ENCODE measurements around the gene SMCP. TPM values are rescaled to one million over a fixed set of nuclear protein-coding genes. Genes with fewer than 3 reads are reported as not detected.

Gene SMCP
- total RNA-seq, 1 experiment from 2014 or later, result not detected

DNA sequence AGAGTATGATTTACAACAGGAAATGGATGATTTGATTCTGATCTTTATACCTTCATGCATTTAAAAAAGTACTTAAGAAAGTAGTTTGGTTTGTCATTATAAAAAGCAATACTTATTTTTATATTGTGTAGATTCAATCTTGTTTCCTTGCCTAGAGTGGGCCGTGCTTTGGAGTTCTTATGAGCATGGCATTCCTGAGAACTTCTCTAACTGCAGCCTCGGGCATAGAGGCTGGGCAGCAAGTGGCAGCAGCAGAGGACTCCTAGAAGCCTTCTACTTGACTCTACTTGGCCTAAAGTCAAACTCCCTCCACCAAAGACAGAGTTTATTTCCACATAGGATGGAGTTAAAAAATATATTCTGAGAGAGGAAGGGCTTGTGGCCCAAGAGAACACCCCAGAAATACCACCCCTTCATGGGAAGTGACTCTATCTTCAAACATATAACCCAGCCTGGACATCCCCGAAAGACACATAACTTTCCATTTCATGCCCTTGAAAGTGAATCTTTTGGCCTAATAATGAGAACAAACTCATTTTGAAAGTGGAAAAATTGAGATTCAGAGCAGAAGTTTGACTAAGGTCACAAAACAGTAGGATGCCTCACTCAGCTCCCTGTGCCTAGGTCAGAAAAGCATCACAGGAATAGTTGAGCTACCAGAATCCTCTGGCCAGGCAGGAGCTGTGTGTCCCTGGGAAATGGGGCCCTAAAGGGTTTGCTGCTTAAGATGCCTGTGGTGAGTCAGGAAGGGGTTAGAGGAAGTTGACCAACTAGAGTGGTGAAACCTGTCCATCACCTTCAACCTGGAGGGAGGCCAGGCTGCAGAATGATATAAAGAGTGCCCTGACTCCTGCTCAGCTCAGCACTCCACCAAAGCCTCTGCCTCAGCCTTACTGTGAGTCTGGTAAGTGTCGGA lies 29.8 kb downstream of the SMCP start, which contains the start of gene IVL:
IVL (plus strand) TSS at position 861 of the 916 bp plus-strand sequence. CDS start 1,252 bp downstream, outside the sequence.
- no TSS peak for BruUV-seq (replicated peaks)
- intact Hi-C loops (cut with micrococcal nuclease; ENCODE audit: unreplicated experiment), result no loop called here
- TF ChIP-seq, protein P1, sequence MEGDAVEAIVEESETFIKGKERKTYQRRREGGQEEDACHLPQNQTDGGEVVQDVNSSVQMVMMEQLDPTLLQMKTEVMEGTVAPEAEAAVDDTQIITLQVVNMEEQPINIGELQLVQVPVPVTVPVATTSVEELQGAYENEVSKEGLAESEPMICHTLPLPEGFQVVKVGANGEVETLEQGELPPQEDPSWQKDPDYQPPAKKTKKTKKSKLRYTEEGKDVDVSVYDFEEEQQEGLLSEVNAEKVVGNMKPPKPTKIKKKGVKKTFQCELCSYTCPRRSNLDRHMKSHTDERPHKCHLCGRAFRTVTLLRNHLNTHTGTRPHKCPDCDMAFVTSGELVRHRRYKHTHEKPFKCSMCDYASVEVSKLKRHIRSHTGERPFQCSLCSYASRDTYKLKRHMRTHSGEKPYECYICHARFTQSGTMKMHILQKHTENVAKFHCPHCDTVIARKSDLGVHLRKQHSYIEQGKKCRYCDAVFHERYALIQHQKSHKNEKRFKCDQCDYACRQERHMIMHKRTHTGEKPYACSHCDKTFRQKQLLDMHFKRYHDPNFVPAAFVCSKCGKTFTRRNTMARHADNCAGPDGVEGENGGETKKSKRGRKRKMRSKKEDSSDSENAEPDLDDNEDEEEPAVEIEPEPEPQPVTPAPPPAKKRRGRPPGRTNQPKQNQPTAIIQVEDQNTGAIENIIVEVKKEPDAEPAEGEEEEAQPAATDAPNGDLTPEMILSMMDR (IDR thresholded peaks at IDR 0.05; ENCODE audit: insufficient read depth in 1 of 2, low read depth in 1 of 2, low read length in 1 of 2, severe bottlenecking in 1 of 2, unreplicated experiment in 1 of 2), result no peak
- Mint-ChIP-seq H3K9me3 (ENCODE audit: unreplicated experiment) (no peaks in the 10 kb centered on the region), H3K4me3 (ENCODE audit: unreplicated experiment) (no peak within 1 kb of the TSS), H3K4me1 (ENCODE audit: low read depth, unreplicated experiment) (no peaks in the 10 kb centered on the region), H3K36me3 (ENCODE audit: insufficient read depth, unreplicated experiment) (no peaks in the 10 kb centered on the region), H3K27ac (ENCODE audit: unreplicated experiment) (no peak within 1 kb of the TSS), H3K27me3 (ENCODE audit: insufficient read depth, unreplicated experiment) (peaks cover 25% of the 10 kb centered on the region)
- no peak within 1 kb of the TSS for H3K4me3 ChIP-seq (ENCODE audit: low read depth, low read length)
- no peaks in the 10 kb centered on the region for H3K9me3 ChIP-seq
- DNase-seq, result no peak
- no peaks in the 10 kb centered on the region for H3K36me3 ChIP-seq (ENCODE audit: control insufficient read depth, insufficient read depth, low read length)
- H3K27me3 ChIP-seq (replicated peaks; ENCODE audit: control insufficient read depth, insufficient read depth, low read length), result peaks cover 2% of the 10 kb centered on the region
- POLR2A ChIA-PET, result no interaction called here
- CTCF ChIA-PET, result interaction anchor here (0.6 kb wide), 1 partner anchor 565 kb away, joined by 3 read pairs; no protein-coding TSS in a partner anchor
- H3K4me1 ChIP-seq, result no peaks in the 10 kb centered on the region

DNA sequence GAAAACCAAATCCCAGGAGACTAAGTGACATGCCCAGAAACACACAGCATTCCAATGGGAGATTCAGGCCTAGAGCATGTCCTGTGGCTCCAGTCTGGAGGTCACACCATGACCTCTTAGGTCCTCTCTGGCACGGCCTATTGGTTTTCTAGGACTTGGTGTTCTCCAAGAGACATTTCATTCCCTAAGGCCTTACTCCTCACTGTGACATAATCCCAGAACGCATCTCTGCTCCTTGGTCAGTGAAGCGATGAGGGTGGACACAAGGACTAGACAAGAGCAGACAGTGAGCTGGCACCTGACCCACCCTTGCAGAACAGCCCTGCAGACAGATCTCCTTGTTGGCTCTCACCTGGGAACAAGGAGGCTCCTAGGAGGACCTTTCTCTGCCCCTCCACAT lies 31.1 kb downstream of the SMCP start:
- TF ChIP-seq, protein P1 (IDR thresholded peaks at IDR 0.05; ENCODE audit: insufficient read depth in 1 of 2, low read depth in 1 of 2, low read length in 1 of 2, severe bottlenecking in 1 of 2, unreplicated experiment in 1 of 2), result no peak
- H3K27ac Mint-ChIP-seq (ENCODE audit: unreplicated experiment), result no peak overlapping the region
- no peak overlapping the region for H3K4me3 Mint-ChIP-seq (ENCODE audit: unreplicated experiment)
- H3K4me1 Mint-ChIP-seq (ENCODE audit: low read depth, unreplicated experiment), result no peaks in the 10 kb centered on the region
- H3K36me3 Mint-ChIP-seq (ENCODE audit: insufficient read depth, unreplicated experiment), result no peaks in the 10 kb centered on the region
- H3K27me3 Mint-ChIP-seq (ENCODE audit: insufficient read depth, unreplicated experiment), result peaks cover 26% of the 10 kb centered on the region
- Histone ChIP-seq H3K9me3 (no peaks in the 10 kb centered on the region), H3K27me3 (replicated peaks; ENCODE audit: control insufficient read depth, insufficient read depth, low read length) (peaks cover 2% of the 10 kb centered on the region), H3K36me3 (ENCODE audit: control insufficient read depth, insufficient read depth, low read length) (no peaks in the 10 kb centered on the region), H3K4me3 (ENCODE audit: low read depth, low read length) (no peak overlapping the region), H3K4me1 (no peaks in the 10 kb centered on the region)
- intact Hi-C loops (cut with micrococcal nuclease; ENCODE audit: unreplicated experiment), result no loop called here
- no peak for DNase-seq
- CTCF ChIA-PET, result interaction anchor here (1.2 kb wide), 1 partner anchor 284 kb away, joined by 4 read pairs; no protein-coding TSS in a partner anchor
- H3K9me3 Mint-ChIP-seq (ENCODE audit: unreplicated experiment), result no peaks in the 10 kb centered on the region
- BruUV-seq (replicated peaks), result no TSS peak
- POLR2A ChIA-PET, result no interaction called here

DNA sequence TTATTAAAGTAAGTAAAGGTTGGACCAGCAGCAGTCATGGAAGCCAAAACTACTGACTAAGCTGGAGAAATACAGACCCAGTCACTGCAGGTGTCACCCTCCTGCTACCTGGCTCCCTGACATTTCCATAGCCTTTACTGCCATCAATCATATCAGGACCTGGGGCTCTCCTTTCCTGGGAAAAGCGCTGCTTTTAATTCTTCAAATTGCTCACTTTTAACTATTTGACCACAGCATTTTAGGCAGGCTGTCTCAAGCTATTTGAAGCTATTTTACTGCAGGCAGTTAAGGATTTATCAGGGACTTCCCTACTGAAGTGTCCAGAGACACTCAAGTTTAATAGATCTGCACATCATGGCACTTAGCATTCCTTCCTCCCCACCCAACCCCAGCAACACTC lies 34.3 kb downstream of the SMCP start:
- DNase-seq, result no peak
- no peaks in the 10 kb centered on the region for H3K9me3 Mint-ChIP-seq (ENCODE audit: unreplicated experiment)
- TF ChIP-seq, protein P1 (IDR thresholded peaks at IDR 0.05; ENCODE audit: insufficient read depth in 1 of 2, low read depth in 1 of 2, low read length in 1 of 2, severe bottlenecking in 1 of 2, unreplicated experiment in 1 of 2), result no peak
- no peaks in the 10 kb centered on the region for H3K27me3 ChIP-seq (replicated peaks; ENCODE audit: control insufficient read depth, insufficient read depth, low read length)
- H3K27me3 Mint-ChIP-seq (ENCODE audit: insufficient read depth, unreplicated experiment), result peaks cover 22% of the 10 kb centered on the region
- POLR2A ChIA-PET, result no interaction called here
- no peak overlapping the region for H3K4me3 ChIP-seq (ENCODE audit: low read depth, low read length)
- intact Hi-C loops (cut with micrococcal nuclease; ENCODE audit: unreplicated experiment), result no loop called here
- no peaks in the 10 kb centered on the region for H3K4me1 Mint-ChIP-seq (ENCODE audit: low read depth, unreplicated experiment)
- BruUV-seq (replicated peaks), result no TSS peak
- no peaks in the 10 kb centered on the region for H3K36me3 ChIP-seq (ENCODE audit: control insufficient read depth, insufficient read depth, low read length)
- H3K9me3 ChIP-seq, result no peaks in the 10 kb centered on the region
- H3K4me3 Mint-ChIP-seq (ENCODE audit: unreplicated experiment), result no peak overlapping the region
- CTCF ChIA-PET, result no interaction called here
- H3K4me1 ChIP-seq, result no peaks in the 10 kb centered on the region
- H3K27ac Mint-ChIP-seq (ENCODE audit: unreplicated experiment), result no peak overlapping the region
- H3K36me3 Mint-ChIP-seq (ENCODE audit: insufficient read depth, unreplicated experiment), result no peaks in the 10 kb centered on the region

Data from Caco-2 (cell line).